ENCODE measurements around the gene P3H4.

P3H4 gene

DNA sequence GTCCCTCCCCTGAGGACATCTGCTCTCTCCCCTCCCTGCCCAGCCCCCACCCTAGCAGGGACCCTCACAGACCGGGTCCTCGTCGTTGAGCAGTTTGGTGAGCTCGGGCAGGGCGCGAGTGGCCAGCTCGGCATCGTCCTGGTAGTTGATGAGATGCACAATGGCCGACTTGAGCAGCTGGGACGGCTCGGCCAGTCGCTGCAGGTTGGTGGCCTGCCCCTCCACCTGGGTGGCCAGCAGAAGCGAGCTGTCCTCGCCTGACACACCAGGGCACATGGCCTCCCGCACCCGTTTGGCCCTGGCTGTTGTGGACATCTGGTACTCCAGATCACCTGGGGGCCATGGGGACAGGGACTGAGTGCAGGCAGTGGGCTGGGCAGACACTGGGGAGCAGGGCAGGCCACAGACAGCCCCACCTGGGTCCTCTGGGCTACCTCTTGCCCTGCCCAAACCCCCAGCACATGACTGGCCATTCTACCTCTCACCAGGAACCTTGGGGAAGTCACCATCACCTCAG is 42.3 kb downstream of the P3H4 start:
- no peak for DNase-seq

DNA sequence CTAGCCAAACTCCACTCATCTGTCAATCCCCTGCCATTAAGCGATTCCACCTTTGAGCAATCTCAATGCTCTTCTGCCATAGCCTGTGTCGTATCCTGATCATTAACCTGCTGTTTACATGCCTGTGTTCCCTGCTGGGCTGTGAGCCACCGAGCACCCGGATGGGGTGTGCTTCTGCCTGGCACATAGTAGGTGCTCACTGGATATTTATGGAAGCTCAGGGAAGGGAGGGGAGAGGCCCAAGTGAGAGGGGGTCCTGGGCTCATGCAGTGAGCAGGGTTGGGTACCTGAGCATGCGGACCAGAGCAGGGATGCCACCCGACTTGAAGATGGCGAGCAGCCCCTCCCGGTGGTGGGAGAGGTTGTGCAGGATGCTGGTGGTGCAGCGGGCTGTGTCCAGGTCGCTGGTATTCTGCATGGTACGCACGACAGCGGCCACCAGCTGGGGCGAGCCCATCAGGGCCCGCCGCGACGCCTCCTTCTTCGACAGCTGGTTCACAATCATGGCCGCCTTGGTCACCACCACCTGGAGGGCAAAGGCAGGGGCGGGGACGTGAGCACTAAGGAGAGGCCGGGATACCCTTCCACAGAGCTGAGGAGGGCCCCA is 43.0 kb downstream of the P3H4 start:
- DNase-seq: no peak

DNA sequence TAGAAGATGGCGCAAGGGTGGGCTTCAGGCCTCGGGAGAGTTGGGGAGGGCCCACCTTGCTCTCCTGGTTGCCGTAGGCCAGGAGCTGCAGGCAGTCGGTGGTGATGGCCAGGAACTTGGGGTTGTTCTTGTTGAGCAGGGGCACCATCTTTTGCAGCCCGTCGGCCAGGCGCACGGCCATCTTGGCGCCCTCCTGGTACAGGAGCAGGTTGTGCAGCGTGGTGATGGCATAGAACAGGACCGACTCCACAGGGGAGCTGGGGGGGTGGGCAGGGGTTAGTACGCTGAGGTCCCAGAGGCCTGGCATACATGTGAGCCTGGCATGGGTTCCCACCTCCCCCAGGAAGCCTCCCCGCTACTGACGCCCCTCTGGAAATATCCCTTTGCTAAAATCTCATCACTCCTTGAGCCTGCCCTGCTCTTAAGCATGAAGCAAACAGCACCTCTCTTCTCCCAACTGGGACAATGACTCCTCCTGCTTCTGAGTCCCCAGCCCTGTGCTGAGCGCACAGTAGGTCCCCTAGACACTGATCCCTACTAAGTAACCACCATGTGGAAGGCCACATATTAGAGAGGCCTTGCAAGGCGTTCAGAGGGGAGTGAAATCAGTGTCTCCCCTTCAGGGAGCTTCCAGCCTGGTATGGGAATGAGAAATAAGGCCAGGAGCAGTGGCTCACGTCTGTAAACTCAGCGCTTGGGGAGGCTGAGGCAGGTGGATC is 44.3 kb downstream of the P3H4 start:
- no peak for DNase-seq

DNA sequence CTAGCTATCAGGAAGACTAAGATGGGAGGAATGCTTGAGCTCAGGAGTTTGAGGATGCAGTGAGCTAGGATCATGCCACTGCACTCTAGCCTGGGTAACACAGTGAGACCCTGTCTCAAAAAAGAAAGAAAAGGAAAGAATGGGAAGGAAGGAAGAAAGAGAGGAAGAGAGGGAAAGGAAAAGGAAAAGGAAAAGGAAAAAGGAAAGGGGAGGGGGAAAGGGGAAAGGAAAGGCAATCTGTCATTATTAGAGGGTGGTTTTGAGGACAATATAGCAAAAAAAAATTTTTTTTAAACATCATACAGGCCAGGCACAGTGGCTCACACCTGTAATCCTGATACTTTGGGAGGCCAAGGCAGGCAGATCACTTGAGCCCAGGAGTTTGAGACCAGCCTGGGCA is 45.6 kb downstream of the P3H4 start:
- DNase-seq: no peak

DNA sequence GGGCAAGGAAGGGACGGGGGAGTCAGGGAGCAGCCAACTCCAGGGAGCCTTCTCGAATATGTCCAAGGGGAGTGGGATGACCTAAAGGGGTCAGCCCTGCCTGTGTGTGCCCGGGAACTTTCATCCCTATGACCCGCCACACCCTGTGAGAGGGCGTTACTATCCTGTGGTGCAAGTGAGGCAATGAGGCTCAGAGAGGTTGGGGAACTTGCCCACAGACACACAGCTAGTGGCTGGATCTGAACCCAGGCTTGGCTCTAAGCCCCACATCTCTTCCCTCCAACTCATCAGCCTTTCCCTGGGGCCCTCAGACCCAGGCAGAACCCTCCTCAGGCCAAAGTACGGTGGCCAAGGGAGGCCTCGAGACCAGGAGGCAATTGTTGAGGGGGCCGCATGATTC is 48.4 kb downstream of the P3H4 start:
- DNase-seq: no peak

DNA sequence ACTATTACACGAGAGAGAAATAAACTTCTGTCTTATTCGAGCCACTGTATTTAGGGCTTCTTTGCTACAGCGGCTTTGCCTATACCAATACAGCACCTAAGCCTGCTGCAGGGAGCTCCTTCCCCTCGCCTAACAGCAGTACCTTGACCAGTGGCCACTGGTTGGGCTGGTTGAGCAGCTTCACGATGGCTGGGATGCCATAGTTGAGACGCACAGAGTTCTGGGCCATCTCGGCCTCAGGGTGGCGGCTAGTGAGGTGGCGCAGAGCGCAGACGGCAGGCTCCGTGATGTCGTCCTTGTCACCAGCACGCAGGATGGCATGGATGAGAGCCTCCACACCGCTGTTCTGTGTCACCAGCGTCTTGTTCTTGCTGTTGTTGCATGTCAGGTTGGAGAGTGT is 48.9 kb downstream of the P3H4 start:
- no peak for DNase-seq

DNA sequence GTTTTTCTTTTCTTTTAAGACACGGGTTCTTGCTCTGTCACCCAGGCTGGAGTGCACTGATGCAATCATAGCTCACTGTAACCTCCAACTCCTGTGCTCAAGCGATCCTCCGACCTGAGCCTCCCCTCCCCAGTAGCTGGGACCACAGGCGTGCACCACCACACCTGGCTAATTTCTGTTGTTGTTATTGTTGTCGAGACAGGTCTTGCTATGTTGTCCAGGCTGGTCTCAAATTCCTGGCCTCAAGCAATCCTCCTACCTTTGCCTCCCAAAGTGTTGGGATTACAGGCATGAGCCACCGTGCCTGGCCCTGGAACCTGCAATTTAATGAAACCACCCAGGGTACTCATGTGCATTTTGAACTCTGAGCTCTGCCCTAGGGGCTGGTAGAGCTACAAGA is 49.4 kb downstream of the P3H4 start:
- no peak for DNase-seq

DNA sequence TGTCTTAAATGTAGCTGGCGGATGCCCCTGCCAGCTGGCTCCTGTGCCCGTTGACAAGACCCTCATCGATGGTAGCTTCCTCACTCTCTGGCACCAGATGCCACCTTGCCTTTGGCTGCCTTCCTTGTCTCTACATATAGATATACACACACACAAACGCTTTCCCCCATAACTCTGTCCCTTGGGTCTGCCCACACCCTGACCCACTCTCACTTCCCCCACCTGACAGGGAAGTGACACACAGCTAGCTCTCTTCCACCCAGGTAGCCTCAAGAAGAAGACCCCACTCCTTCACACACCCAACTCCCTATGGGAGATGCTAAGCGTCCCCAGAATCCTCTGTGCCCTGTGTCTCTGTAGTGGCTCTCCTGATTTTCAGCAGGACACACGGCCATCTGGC is 50.9 kb downstream of the P3H4 start:
- DNase-seq: no peak

DNA sequence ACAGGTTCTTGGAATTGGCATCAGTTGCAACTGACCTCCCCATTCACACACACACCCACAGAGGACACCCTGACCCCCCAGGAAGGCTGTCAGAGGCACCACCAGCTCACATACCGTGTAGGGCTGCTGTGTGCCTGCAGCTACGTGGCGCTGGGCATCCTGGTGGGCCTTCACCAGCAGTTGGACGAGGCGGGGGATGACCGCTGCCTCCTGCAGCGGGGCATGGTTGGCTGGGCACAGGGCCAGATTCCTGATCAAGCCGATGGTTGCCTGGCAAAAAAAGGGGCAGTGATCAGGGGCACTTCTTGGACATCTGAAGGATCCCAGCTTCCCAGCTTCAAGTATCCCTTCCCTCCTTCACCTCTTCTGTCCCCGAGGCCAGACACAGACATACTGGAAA is 53.1 kb downstream of the P3H4 start:
- DNase-seq: no peak

DNA sequence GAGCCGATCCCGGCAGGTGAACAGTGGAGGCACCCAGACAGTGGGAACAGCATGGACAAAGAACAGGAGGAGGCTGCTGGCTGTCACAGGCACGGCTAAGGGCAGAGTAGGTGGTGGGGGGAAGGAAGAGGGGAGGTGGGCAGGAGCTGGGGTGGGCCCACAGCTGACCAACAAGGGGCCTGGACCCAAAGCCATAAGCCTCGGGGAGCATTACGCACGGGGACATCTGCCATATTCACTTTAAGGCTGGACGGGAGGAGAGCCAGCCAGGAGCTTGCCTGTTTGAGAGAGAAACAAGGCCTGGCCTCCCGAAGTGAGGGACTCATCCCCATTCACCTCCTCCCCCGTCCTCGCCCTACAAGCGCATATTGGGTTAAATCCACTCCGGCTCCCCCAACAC is 57.7 kb downstream of the P3H4 start:
- no peak for DNase-seq

Data from COR-L47 (cell line).